ENCODE data around the gene LDAF1.

LDAF1 gene

DNA sequence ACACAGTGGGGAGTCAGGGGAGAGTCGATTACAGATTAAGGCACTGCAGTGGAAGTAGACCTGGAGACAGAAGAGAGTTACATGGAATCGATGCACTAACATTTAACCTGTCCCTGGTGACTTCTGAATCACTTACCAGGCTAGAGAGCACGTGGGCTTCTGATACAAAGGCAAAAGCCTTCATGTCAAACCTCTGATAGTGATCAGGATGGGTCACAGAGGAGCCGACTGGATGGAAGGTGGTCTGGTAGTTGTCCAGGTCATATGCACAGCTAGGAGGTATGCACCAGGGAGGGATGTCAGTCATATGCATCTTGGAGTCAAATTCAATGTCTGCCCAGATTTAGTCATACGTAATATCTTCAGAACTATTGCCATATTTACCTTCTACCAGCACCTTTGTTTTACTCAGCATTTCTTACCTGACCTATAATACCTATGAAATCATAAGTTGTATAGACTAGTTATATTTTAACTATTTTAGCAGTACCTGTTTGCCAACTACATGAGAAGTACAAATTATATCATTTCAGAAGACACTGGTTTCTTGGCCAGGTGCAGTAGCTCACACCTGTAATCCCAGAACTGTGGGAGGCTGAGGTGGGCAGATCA lies 41.2 kb downstream of the LDAF1 start:
- Histone ChIP-seq H3K9me3 (no peaks in the 10 kb centered on the region; the same call in 1 of the 2 replicates), H3K27me3 (peaks cover 20% of the 10 kb centered on the region), H3K4me3 (ENCODE audit: low read depth, low read length) (no peak overlapping the region), H3K4me1 (no peaks in the 10 kb centered on the region), H3K36me3 (no peaks in the 10 kb centered on the region)
- no peak for DNase-seq
- TF ChIP-seq, protein P1, sequence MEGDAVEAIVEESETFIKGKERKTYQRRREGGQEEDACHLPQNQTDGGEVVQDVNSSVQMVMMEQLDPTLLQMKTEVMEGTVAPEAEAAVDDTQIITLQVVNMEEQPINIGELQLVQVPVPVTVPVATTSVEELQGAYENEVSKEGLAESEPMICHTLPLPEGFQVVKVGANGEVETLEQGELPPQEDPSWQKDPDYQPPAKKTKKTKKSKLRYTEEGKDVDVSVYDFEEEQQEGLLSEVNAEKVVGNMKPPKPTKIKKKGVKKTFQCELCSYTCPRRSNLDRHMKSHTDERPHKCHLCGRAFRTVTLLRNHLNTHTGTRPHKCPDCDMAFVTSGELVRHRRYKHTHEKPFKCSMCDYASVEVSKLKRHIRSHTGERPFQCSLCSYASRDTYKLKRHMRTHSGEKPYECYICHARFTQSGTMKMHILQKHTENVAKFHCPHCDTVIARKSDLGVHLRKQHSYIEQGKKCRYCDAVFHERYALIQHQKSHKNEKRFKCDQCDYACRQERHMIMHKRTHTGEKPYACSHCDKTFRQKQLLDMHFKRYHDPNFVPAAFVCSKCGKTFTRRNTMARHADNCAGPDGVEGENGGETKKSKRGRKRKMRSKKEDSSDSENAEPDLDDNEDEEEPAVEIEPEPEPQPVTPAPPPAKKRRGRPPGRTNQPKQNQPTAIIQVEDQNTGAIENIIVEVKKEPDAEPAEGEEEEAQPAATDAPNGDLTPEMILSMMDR (IDR thresholded peaks at IDR 0.05; ENCODE audit: low read depth, low read length) = no peak

DNA sequence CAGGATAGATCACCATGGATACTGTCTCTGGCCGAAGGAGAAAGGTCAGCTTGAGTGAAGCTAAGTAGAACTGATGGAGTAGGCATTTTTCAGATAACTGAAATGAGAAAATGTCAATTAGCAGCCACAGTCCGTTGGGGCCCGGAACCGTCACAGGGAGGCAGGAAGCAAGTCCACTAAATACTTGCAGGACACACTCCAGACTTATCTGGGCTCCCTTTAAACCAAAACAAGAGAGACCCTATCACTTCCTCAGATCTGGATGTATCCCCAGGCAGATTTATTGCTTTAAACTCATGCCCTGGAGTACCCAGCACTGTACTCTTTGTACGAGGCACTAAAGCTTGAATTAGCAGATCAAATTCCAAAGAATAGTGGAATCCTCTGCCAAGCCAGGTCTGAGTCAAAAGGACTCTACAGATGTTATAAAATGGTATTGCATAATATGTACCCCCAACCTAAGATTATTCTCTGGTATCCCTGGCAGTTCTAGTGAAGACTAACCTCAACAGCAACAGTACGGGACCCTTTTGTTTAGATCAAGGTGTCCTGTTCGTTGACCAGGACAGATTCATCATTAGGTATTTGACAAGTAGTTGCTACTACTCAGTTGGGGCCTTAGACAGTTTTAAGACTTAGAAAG lies 44.8 kb downstream of the LDAF1 start:
- TF ChIP-seq, protein P1 (IDR thresholded peaks at IDR 0.05; ENCODE audit: low read depth, low read length) = no peak
- Histone ChIP-seq H3K36me3 (no peaks in the 10 kb centered on the region), H3K27me3 (no peaks in the 10 kb centered on the region), H3K4me3 (ENCODE audit: low read depth, low read length) (no peak overlapping the region), H3K4me1 (no peaks in the 10 kb centered on the region), H3K9me3 (no peaks in the 10 kb centered on the region)
- DNase-seq = no peak

DNA sequence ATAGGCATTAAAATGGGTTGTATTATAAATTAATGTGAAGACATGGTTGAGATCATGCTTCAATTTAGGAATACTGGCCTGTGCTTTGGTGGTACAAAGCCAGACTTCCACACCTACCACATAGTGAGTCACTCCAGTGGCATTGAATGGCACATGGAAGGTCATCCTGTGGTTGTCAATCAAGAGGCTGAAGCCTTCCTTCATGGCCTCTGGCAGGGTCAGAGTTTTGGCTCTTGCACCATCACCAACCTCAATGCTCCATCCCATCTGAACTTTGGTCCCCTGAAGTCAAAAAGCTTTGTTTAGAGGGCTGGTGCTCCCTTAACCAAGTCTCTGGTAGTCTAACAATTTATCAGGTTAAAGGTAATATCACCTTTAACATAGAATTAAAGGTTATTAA lies 46.8 kb downstream of the LDAF1 start:
- H3K9me3 ChIP-seq = no peaks in the 10 kb centered on the region
- no peak overlapping the region for H3K4me3 ChIP-seq (ENCODE audit: low read depth, low read length)
- no peak for DNase-seq
- TF ChIP-seq, protein P1 (IDR thresholded peaks at IDR 0.05; ENCODE audit: low read depth, low read length) = no peak
- no peaks in the 10 kb centered on the region for H3K36me3 ChIP-seq
- no peaks in the 10 kb centered on the region for H3K27me3 ChIP-seq
- H3K4me1 ChIP-seq = no peaks in the 10 kb centered on the region

DNA sequence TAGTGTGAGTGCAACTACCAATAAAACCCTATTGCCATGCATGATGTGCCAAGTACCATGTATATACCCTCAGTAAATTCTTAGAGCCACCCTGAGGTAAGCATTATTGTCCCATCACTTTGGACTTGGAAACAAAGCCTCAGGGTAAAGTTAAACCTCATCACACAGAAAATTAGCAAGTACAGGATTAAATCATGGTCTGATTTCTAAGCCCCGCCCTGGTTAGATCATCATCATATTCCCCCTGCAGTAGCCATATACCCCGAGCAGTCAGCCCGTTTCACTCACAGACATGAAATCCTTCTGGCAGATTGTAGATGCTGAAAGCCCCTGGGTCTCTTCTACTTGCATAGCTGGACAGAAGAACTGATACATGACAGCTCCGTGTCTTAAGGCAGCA lies 48.1 kb downstream of the LDAF1 start:
- no peaks in the 10 kb centered on the region for H3K4me1 ChIP-seq
- H3K4me3 ChIP-seq (ENCODE audit: low read depth, low read length) = no peak overlapping the region
- H3K9me3 ChIP-seq = no peaks in the 10 kb centered on the region
- H3K36me3 ChIP-seq = no peaks in the 10 kb centered on the region
- DNase-seq = no peak
- H3K27me3 ChIP-seq = no peaks in the 10 kb centered on the region
- TF ChIP-seq, protein P1 (IDR thresholded peaks at IDR 0.05; ENCODE audit: low read depth, low read length) = no peak

DNA sequence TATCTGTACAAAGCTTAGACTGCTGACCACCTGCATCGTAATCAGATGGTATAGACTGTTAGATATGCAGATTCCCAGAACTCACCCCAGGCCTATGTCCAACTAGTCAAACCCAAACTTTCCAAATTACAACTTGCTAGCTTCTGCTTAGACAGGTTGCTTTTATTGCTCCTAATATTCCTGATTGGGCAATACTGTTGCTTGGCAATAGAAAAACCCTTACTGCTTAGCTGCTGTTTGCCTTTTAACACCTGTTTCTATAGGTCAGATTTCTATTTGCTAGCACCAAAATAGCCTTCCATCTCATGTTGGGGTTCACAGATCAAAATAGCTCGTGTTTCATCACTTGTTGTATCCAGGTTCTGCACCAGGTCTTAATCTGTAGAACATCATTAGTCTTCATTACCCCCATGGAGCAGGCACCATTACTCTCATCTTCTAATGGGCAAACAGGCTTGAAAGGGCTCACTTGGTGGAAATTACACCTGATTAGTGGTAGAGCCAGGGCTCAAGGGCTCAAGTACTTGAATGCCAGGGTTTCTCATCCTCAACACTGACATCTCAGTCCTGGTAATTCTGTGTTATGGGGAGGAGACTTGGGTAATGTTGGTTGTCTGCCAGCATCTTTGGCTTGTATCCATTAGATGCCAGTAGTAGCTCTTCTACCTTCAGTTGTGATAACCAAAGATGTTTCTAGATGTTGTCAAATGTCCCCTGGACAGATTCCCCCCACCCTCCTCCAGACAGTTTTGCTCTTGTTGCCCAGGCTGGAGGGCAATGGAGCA lies 50.2 kb downstream of the LDAF1 start:
- H3K4me3 ChIP-seq (ENCODE audit: low read depth, low read length) = no peak overlapping the region
- TF ChIP-seq, protein P1 (IDR thresholded peaks at IDR 0.05; ENCODE audit: low read depth, low read length) = no peak
- no peaks in the 10 kb centered on the region for H3K36me3 ChIP-seq
- DNase-seq = no peak
- 0 out of 2 replicates have a peak, but pooled peaks cover 3% of the 10 kb centered on the region for H3K27me3 ChIP-seq
- H3K9me3 ChIP-seq = no peaks in the 10 kb centered on the region
- H3K4me1 ChIP-seq = no peaks in the 10 kb centered on the region

Data from BE2C (cell line).